Fibroblast of pulmonary artery (primary cell): ENCODE measurements around the gene ECM1.

Experiments
- DNase-seq: peaks from one replicate; pipeline ENCODE4 v3.0.0-alpha.2; 2010; ENCODE audit warnings: low read depth
- H3K4me3 ChIP-seq: replicated peaks from 2 replicates; pipeline ENCODE4 v1.5.1; 2011; ENCODE audit warnings: low read depth, mild to moderate bottlenecking, control low read depth, low read length, moderate library complexity
- CTCF ChIP-seq: IDR thresholded peaks from 2 replicates; pipeline ENCODE4 v1.5.1; 2011; ENCODE audit warnings: mild to moderate bottlenecking, control low read depth, low read length, inconsistent platforms; ENCODE audit errors: missing control alignments

The ECM1 gene

GRCh38 chr1:150552128-150552910 lies 44.4 kb downstream of the ECM1 start:
- H3K4me3 ChIP-seq, result no peak overlapping the region
- peak; percentile 98 for DNase-seq
- TF ChIP-seq CTCF, result no peak

DNA sequence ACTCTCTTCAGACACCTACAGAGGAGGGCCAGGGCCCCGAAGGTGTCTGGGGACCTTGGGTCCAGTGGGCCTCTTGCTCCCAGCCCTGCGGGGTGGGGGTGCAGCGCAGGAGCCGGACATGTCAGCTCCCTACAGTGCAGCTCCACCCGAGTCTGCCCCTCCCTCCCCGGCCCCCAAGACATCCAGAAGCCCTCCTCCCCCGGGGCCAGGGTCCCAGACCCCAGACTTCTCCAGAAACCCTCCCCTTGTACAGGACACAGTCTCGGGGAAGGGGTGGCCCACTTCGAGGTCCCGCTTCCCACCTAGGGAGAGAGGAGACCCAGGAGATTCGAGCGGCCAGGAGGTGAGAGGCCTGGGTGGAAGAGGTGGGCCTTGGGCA lies 45.0 kb downstream of the ECM1 start:
- no peak for TF ChIP-seq CTCF
- DNase-seq, result no peak
- H3K4me3 ChIP-seq, result no peak overlapping the region

DNA sequence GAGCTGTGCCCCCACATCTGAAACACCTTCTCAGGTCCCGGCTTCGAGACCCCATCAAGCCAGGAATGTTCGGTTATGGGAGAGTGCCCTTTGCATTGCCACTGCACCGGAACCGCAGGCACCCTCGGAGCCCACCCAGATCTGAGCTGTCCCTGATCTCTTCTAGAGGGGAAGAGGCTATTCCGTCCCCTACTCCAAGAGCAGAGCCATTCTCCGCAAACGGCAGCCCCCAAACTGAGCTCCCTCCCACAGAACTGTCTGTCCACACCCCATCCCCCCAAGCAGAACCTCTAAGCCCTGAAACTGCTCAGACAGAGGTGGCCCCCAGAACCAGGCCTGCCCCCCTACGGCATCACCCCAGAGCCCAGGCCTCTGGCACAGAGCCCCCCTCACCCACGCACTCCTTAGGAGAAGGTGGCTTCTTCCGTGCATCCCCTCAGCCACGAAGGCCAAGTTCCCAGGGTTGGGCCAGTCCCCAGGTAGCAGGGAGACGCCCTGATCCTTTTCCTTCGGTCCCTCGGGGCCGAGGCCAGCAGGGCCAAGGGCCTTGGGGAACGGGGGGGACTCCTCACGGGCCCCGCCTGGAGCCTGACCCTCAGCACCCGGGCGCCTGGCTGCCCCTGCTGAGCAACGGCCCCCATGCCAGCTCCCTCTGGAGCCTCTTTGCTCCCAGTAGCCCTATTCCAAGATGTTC lies 45.6 kb downstream of the ECM1 start:
- H3K4me3 ChIP-seq, result no peak overlapping the region
- no peak for DNase-seq
- TF ChIP-seq CTCF, result no peak

DNA sequence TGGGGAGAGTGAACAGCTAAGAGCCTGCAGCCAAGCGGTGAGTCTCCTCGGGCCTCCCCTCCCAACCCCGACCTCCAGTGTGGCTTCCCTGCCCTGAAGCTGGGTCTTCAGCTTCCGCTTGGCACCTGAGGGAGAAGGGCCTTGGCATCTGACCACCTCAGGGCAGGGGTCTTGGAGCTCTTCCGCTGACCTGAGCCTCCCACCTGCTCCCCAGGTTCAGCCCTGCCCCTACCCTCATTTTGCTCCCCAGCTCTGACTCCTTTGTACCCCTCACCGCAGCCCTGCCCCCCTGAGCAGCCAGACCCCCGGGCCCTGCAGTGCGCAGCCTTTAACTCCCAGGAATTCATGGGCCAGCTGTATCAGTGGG lies 46.2 kb downstream of the ECM1 start:
- no peak overlapping the region for H3K4me3 ChIP-seq
- no peak for DNase-seq

GRCh38 chr1:150555198-150555970 lies 47.5 kb downstream of the ECM1 start:
- no peak for DNase-seq
- no peak for TF ChIP-seq CTCF
- no peak overlapping the region for H3K4me3 ChIP-seq

More for the DNA sequence above, 46.2 kb downstream of the ECM1 start:
- TF ChIP-seq CTCF, result no peak

DNA sequence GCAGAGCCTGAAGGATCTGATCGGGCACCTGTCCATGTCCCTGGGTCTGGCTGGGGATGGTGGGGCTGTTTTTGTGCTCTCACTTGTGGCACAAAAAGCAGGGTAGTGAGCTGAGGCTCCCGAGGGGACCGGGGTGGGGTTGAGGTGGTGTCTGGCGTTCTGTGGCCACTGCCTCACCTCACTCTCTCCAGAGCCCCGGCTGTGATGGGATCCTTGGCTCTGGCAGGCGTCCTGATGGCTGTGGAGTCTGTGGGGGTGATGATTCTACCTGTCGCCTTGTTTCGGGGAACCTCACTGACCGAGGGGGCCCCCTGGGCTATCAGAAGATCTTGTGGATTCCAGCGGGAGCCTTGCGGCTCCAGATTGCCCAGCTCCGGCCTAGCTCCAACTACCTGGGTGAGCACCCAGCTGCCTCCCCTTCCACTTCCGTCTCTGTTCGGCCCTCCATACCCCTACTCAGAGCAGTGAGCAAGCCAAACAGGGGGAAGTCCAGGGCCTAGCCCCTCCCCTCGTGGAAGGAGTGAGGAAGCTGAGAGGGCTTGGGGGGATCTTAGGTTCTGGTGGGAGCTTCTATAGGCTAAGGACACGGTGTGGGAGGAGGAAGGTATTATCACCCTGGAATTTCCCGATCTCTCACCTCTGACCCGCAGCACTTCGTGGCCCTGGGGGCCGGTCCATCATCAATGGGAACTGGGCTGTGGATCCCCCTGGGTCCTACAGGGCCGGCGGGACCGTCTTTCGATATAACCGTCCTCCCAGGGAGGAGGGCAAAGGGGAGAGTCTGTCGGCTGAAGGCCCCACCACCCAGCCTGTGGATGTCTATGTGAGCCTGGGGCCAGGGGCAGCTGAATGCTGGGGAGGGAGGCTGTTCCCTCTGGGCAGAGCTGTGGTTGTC lies 48.3 kb downstream of the ECM1 start:
- no peak for DNase-seq
- no peak overlapping the region for H3K4me3 ChIP-seq
- TF ChIP-seq CTCF, result no peak
